ENCODE data around the gene SGCE.

The SGCE gene

DNA sequence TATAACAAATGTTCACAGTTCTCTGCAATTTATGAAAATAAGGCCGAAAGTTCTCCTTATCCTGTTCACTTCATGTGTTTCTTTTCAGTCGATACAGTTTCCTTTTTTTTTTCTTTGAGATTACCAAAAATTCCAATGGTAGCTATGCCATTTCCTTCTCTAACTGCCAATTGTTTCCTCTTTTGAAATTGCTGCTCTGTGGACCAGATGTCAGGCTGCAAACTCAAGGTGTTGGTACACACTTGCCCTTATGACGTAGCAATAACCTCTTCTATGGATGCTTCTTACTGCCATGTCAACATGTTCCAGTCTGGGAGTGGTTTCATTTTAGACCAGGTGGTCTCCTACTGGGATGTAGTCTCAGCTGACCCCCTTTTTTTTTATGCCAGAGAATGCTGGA lies 93.4 kb downstream of the SGCE start:
- DNase-seq = no peak

- DNase-seq = no peak
Measured at GRCh38 chr7:94561841-94562514, 94.0 kb downstream of the SGCE start.

DNA sequence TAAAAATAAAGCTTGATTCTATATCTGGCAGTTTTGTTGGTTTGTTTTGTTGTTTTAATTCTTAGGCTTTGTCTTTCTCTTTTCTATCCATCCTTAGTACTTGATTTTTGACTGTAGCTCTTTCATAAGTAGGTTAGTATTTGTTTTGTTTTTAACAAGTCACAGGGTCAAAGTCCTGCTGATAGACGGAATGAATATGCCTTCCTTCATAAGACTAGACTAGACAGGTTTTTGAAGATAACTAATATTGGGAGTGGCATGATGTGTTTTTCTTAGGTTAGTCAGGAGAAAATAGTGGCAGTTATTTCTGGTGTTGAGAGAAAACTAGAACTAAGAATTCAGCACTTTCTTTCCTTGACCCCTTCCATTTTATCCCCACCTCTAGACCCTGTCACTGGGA lies 96.0 kb downstream of the SGCE start:
- DNase-seq = no peak

DNA sequence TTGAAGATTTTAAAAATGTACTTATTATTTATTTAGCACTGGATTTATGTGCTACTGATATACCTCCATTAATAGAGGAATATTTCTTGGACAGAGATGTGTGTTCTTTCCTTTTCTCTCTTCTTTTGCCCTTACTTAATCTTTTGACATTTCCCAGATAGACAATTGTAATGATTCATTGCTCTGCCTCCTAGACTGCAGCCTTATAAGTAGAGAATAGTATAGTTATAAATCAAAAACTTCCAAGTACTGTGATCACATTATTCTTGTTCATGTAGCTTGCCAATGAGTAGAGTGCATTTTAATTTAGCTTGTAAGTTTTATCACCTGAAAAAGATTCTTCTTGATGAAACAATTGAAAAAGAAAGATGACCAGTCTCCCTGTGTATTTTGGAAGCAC lies 98.7 kb downstream of the SGCE start:
- no peak for DNase-seq

DNA sequence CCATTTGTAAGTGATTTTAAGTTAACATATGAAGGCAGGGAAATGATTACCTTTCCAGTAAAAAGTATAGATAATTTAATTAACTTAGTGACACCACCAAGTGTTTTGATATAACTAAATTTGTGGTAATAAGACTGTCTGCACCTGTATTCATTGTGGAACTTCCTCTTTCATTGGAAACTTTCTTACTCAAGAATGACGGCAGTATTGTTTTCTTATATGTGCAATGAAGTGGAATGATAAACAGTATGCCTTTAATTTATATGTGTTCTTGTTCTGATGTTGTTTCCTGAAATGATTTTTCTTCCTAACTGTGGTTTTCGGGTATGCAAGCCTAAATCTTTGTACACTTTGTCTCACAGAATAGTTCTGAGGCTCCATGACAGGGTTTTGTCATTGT lies 99.9 kb downstream of the SGCE start:
- no peak for DNase-seq

DNA sequence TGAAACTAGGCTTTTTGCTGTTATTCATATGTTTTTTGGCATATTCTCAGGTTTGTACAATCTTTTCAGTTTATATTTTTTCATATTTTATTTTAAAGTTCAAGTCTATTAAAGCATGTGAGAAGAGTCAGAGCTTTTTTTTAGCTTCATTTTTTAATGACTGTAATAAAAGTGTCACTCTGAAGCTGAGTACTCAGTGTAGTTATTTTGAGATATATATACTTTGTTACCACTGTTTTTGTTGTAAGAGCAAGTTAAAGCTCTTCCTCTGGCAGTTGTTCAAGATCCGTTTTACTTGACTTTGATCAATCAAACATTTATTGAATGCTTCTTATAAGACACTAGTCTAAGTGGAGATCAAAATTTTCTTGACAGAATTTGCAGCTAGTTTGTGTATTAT lies 108.8 kb downstream of the SGCE start:
- no peak for DNase-seq

DNA sequence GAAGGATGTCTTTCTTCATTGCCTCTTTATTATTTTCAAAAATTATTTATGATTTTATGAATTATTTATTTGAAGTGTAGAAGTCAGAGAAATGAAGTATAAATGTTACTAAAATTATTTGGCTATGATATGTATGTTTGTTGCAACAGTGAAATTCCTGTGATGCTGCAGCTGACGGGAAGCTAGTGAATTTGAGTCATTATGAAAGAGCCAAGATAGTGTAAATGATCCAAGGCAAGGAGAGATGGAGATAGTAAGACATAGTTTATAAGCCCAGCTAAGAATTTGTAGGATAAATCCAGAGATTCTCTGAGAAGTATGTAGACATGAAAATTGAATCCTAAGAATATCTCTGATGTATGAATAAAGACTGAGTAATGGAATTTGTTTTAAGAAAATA lies 115.5 kb downstream of the SGCE start:
- DNase-seq = no peak
